ENCODE results near the gene ATP6V1F.

Gene ATP6V1F

DNA sequence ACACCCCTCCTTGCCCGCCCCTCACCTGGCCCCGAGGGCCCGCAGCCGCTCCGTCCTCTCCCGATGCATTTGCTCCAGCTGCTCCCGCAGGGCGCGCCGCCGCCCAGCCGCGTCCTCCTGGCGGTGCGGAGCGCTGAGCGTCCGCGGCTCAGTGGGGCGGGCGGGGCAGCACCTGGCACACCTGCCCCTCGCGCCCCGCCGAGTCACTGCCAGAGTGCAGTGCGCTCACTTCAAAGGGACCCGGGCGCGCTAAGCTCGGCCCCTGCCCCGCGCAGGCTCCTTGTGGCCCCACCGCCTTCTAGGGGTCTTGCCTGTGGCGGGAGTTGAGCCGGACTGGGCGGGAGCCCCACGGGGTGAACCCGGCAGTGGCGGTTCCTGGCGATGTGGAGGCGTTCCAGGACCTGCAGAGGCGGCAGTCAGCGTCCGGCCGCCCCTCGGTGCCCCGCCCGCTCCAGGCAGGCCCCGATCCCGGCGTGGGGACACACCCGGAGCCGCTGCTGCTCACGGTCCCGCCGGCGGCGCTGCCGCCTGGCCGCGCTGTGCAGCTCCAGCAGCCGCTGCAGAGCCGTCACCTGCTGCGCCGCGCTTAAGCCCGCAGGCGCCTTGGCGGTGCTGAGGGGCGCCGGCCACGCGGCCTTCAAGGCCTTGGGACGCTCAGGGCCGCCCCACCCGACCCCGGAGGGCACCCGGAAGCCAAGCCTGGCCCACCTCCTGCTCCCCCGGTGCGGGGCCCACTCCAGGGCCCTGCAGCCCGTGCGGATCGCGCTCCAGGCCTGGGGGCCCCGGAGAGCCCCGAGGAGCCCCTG lies 6.7 kb downstream of the ATP6V1F start:
- no peak for DNase-seq

DNA sequence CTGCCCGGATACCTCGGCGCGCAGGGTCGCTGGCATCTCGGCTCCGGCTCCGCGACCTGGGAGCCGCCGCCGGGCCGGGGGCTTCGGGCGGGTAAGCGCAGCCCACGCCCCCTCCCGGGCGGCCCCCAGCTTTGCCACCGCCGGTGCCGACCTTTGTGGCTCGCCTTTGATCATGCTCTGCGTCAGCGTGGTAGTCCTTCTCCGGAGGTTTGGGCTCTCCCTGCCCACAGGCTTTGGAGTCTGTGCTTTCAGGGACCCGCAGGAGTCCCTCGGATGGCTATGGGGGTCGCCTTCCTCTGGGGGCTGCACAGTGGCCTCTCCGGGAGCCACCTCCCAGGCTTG lies 7.3 kb downstream of the ATP6V1F start:
- DNase-seq = no peak

DNA sequence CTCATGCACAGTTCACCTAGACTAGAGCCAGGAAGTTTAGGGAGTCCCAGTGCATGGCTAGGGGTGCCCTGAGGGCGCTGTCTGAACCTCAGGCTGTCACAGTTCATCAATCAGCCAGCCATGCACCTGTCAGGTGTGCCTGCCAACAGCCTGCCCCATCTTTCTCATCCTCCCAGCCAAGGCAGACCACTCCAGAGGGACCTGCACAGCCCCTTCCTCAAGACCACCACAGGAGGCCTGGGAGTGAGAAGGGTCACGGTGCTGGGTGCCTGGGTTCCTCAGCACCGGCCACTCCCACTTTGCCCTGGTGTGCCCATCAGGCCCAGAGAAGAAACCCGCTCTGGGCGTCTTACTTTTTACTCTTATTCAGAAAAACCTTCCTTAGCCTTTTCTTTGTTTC lies 8.4 kb downstream of the ATP6V1F start:
- DNase-seq = no peak

DNA sequence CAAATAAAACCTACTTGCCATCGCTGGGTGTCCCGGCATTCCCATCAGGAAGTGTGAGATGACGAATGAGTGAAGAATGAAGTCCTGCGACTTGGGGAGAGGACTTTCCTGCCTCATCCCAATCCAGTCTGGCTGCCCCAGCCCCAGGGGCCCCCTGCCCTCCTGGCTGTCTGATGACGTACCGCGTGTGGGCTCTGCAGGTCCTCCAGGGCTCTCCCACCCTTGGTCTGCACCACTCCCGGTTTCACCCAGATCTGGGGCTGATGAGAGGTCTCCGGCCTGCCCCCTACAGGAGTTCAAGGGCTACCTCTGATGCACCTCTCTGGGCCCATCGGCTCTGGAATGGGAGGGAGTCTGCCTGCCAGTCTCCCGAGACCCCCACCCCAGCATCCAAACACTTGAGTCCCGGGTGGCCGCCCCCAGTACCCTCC lies 9.8 kb downstream of the ATP6V1F start:
- DNase-seq = no peak

DNA sequence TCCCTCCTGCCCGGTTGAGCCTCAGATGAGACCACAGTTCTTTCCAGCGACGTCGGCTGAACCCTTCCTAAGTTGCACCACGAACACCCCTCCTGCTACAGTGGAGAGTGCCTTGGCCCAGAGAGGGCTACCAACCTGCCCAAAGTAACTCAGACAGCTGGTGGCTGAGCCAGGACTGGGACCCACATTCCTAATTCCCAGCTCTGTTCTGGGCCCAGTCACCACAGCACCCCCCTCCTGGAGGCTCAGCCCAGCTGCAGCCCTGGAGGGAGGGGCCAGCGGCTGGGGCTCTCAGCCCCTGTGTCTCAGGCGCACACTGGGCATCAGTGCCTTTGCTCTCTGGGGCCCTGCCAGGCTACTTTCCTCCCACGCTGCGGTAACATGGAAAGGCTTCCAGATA lies 10.6 kb downstream of the ATP6V1F start:
- no peak for DNase-seq

DNA sequence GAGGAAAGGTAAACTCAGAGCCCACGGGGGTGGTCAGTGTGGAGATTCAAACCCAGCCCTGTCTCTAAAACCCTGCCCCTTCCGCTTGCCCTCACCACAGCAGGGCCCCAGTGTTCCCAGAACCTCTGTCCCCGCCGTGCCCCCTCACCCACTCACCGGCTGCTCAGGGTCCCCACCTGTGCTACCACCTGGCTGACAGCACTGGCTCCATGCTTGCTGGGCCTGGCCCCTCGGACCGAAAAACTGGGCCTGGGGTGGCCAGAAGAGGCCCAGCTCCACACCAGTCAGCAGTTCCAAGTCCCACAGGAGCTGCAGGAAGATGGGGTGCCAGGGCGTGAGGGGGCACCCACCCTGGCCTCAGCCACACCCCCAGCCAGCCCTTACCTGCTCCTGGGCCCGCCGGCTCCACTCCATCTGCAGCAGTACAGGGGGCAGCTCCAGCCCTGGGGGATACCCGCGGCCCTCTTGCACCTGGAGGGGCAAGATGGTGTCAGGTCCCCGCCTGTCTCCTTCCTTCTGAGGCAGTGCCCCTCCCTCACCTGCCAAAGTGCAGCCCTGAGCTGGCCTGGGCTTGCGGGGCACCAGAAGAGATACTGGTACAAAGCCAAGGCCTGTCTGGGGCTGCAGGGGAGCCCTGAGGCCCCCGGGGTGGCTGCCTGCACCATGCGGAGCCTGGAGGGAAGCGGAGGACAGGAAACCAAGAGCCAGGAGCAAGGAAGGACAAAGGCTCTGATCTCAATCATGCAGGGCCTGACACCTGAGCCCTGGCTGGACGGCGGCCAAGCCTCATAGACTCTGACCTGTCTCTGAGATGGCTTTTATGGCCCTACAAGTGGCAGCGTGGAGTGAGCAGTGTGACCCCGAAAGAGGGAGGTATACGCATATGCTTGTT lies 11.7 kb downstream of the ATP6V1F start:
- DNase-seq = peak; percentile 59

DNA sequence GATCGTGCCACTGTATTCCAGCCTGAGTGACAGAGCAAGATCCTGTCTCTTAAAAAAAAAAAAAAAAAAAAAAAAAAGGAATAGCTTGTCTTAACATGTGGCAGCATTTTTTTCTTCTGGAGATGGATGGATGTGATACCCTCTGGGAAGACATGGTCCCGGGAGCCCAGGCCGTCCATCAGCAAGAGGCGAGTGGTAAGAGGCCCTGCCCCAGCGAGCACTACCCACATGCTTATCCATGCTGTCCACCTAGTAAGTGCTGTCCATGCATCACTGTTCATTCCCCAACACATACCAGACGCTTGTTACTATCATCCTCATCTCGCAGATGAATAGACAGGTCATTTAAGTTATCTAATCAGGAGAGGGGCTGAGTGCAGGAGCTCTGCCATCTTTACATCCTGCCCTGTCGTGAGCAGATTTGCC lies 12.9 kb downstream of the ATP6V1F start:
- DNase-seq = no peak

DNA sequence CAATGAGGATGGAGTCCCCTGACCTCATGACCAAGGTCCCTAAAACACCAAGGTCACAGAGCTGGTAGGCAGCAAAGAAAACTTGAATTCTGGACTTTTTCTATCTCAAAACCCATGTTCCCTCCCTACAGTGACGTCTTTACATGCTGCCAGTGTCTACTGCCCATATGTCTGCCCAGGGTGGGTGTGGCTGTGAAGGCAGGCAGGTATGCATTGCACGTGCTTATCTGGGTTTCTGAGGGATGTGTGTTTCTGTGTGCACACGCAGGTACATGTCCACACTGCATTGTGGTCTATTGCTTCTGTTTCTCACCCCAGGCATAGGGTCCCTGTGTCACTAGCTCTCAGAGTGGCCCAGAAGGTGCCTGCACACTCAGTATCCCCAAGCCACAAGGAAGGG lies 13.5 kb downstream of the ATP6V1F start:
- no peak for DNase-seq

DNA sequence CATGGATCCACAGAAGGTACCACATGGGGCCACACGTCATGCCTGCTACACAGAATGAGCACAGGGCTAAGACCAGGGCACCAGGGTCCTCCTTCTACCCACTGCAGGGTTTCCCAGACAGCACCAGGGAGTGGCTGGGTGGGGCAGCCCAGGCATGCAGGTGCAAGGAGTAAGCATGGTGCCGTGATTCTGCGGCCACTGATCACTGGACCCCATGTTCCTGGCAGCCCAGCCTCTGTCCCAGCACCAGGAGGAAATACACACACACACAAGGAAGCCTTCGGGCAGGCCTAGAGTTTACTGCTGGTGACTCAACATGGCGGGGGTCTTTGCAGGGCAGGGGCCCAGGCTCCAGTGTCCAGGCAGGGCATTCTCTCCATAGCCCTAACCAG lies 13.9 kb downstream of the ATP6V1F start:
- DNase-seq = no peak

DNA sequence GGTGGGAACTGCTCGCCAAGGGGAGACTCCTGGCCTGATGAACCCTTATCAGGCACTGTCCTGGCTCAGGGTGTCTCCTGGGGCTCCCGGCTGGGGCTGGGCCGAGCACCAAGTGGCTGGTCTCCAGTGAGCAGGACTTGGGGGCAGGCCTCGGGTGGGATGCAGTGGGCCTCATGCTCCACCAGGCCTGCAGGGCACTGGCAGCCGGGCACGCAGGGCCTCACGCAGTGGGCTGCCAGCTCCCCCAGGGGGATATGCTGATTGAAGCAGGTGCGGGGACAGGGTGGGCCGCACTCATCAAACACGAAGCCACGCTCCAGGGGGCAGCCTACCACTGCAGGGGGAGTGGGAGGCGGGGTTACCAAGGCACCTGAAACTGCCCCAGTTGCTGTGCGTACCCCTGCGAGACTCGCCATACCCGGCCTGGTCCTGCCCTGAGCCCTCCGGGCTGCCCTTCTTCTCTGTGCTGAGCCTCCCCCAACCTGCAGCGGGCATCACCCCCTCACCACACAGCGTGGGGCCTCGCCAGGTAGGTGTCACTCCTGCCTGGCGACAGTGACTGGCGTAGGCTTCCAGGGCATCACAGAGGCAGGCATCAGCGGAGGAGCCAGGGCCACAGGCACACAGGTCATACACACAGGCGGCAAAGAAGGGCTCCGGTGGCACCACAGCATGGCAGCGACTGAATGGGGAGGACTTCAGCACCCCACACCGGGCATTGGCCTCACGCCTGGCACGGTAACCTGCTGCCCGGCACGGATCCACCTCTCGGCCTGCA lies 14.5 kb downstream of the ATP6V1F start:
- DNase-seq = no peak

DNA sequence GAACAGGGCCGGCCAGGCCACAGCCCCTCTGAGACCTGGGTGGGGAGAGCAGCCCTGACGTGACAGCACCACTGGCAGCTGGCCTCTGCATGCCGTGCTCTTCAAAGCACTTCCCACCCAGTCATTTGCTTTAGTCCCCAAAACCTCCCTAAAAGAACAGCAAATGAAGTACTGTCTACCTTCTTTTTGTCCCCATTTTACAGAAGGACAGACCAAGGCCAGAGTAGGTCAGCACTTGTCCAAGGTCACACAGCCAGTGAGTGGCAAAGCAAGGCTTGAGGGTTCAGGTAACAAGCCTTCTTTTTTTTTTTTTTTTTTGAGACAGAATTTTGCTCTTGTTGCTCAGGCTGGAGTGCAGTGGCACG lies 15.1 kb downstream of the ATP6V1F start:
- DNase-seq = no peak

DNA sequence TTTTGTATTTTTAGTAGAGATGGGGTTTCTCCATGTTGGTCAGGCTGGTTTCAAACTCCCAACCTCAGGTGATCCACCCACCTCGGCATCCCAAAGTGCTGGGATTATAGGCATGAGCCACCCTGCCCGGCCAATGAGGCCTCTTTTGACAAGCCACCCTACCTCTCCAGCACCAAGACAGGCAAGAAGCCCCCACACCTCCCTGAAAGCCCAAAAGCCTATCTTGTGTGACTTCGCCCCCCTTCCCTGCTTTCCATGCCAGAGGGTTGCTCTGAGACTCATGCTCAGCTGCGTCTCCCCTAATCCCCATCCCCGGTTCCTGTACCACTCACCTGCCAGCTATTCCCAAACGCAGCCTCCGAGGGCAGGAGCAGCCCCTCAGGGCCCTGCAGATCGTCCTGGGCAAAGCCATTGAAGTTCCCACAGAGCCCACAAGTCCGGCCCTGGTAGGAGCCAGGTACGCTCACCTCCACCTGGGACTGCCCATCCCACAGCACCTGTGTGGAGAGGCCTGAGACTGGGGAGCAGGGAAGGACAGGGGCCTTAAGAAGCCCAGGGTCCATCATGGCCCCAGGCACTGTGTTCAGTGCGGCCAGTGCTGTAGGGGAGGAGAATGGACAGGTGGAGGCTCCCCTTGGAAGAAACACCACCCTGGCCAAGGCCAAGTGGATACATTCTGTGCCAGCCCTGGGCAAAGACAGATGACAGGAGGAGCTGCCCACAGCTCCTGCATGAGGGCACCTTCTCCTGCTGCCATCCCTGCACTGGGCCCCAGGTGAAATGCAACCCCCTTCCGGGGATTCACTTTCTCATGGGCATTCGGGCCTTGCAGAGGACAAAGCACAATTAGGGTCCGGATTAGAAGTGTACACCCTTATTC lies 15.8 kb downstream of the ATP6V1F start:
- no peak for DNase-seq

DNA sequence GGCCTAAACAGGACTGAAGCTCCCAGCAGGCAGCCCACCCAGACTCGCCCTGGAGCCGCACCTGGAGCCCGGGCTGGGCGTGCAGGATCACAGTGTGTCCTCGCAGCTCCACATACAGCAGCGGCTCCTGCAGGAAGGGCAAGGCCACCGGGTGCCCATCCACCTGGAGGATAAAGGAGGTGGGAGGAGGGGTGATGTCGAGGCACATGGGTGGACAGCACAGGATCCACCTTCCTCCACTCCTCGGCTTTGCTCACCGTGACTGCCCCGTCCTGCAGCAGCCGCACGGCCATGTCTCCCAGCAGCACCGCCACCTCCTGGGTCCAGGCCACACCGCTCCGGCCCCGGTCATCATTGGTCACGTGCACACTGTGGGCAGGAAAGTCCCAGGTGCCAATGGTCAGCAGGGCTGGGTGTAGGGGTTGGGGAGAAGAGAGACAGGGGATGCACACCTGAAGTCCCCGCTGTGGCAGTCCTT lies 16.8 kb downstream of the ATP6V1F start:
- no peak for DNase-seq

DNA sequence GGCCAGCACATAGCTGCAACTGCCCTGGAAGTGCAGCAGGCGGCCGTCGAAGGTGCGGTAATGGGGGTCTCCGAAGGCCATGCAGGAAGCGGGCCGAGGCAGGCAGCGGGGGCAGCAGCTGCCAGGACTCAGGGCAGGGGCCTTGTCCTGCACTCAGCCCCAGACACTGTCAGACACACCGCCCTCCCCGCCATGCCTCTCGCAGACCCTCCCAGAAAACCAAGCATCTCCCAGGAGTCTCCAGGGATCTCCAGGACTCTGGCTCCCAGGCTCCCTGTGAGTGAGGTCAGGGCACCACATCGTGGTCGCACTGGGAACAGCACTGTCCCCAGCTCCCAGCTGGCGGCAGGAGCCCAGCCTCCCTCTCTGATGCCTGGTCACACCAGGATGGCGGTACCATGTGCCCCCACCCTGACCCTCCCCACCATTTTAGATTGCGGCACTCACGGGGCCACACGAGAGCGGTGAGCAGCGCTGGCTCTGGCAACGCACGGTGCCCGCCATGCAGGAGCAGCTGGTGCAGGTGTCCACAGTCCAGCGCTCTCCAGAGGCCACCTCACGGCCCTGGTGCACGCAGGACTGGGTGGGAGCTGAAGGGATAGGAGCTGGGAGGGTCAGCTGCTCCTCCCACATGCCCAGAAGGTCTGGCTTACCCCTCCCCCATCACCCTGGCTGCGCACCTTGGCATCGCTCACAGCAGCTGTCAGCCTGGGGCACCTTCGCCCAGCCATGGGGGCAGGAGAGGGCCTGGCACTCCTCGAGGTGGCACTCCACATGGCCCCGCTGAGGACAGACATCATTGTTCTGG lies 17.5 kb downstream of the ATP6V1F start:
- peak; percentile 75 for DNase-seq

DNA sequence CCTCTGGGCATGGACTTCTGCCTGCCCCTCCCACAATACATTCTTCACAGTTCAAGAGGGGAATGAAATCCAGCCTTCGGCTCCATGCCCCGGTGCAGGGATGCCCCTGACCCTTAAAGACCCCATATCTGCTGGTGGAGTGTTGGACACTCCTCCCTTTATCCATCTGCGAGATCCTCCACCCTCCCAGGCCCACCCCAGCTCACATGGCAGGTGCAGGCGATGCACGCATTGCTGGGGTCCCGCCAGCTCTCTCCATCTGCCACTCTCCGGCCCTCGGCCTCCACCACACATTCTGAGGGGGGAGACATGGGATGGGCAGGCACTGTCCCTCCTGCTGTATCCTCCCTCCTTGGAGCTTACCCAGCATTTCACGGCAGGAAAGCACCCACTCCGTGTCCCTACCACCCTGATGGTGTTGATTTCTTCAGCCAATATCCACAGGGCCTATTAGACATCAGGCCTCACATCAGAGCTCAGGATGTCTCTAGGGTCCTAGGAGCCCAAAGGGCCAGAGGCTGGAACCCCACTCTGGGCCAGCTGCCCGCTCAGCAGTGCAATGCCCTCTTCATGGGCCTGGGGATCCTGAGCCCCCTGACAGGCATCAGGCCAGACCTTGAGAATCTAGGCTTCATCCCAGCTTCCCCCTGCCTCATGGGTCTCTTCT lies 18.3 kb downstream of the ATP6V1F start:
- no peak for DNase-seq

DNA sequence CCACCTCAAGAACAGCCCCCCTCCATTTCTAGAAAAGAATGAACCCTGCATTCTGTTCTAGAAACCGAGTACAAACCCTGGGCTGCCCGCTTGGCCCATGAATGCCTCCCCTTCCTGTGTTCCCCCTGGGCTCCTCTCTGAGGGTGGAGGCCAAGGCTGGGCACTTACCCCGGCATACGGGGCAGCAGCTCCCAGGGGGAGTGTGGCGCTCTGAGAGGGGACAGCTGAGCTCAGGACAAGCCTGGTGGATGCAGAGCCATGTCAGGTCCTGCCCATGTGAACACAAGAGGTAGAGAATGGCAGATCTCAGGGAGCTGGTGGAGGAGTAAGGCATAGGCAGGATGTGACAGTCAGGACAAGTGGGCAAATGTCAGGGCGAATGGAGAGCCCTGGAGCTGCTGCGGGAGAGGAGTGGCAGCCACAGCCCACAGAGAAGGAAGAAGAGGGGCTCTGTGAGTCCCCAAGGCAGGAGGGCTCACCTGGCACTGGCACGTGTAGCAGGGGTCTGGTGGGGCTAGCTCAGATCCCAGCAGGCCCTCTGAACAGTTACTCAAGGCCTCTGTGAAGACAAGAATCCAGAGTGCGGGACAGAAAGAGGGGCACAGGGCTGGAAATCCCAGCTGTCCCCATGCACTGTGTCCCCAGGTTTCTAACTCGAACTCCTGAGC lies 18.9 kb downstream of the ATP6V1F start:
- DNase-seq = no peak

DNA sequence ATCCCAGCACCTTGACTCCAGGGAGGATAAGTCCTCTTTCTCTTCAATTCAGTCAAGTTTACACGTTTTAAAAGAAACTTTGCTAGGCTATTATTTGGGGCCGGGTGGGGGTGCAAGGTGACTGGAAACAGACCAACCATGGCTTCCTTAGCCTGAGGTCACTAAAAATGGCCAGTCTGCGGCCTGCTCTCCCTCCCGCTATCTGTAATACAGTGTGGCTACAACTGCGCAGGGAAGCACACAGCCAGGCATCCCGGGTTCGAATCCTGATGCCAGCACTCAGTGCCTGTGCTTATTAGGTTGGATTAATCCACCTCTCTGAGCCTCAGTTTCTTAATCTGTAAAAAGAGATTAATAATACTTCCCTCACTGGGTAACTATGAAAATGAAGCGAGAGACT lies 19.5 kb downstream of the ATP6V1F start:
- no peak for DNase-seq

DNA sequence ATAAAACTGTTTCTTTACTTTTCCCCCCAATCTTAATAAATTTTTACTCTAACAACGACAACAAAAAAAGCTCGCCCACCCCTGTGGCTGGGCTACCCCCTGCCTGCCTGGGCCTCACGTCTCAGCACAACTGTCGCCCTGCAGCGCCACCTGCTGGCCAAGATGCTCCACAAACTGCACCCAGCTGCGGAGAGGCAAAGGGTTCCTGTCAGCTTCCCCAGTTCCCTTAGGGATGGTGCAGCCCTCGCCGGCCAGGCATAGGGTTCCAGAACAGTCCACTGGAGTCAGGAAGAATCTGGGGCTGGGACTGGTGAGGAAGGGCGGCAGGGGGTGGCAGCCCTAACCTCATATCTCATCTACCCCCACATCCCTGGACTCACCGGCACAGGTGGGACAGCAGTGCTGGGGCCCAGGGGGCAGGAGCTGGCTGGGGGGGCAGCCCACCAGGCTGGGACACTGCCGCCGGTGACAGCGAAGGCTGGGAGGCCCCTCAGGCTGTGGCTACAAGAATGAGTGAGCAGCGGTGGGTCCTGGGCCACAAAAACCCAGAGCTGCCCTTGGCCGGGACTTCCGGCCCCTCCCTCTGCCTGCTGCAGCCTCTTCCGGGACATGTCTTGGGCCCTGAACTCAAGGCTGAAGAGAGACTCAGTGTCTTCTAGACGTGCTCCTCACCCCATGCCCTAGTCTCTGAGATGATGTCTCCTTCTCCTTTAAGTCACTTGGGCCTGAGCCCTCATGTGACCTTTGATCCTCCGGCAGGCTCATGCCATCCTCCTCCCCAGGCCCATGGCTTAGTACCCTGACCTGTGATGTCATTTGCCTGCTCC lies 21.2 kb downstream of the ATP6V1F start:
- DNase-seq = peak; percentile 66

Data from NCI-H1092 (cell line).